ENCODE results near the gene EXOC4. TPM values are rescaled to one million over a fixed set of nuclear protein-coding genes. Genes with fewer than 3 reads are reported as not detected.

Gene EXOC4
- total and polyA plus RNA-seq, 9 donors = 26.8 to 80.5 (median 70.7) TPM

- Histone ChIP-seq H3K36me3 (no peaks in the 10 kb centered on the region), H3K9me3 (no peaks in the 10 kb centered on the region), H3K27ac (no peak overlapping the region), H3K4me1 (ENCODE audit: insufficient read depth) (no peaks in the 10 kb centered on the region), H3K27me3 (no peaks in the 10 kb centered on the region), H3K4me3 (no peak overlapping the region)
- 95 to 99% (median 99%) methylated on average over 2 of the region's 2 CpGs for WGBS, 3 donors
- intact Hi-C loops (cut with DNase I) = no loop called here
- no peak for DNase-seq
- TF ChIP-seq POLR2A (IDR thresholded peaks at IDR 0.05) (no peak), EP300 (IDR thresholded peaks at IDR 0.05) (no peak), CTCF (IDR thresholded peaks at IDR 0.05) (no peak)
Observed at GRCh38 chr7:133999178-133999577, 746.3 kb downstream of the EXOC4 start.

DNA sequence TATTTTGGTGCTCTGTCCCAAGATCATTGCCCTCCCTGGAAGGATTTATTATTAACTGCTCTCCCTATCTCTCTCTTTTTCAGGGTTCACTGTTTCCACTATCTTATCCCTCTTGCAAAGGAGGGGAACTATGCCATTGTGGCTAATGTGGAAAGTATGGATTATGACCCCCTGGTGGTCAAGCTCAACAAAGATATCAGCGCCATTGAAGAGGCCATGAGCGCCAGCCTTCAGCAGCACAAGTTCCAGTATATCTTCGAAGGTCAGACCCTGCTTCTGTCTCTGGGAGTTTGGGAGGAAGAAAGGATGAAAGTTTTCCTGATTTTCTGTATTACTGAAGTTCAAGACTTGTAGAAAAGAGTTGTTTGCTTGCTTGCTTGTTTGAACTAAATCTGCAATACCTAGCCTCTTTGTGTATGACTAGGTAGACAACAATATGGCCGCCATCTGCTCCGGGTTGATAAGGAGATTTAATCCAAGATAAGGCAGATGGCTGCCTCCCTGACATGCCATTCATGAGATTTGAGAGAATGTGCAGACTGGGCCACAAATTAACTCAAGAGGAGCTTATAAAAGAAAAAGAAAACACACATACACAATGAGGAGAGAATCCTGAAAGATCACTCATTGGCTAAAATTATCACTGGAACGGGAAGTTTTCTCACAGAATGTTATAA is 752.1 kb downstream of the EXOC4 start:
- no peaks in the 10 kb centered on the region for H3K4me1 ChIP-seq (ENCODE audit: insufficient read depth)
- no peaks in the 10 kb centered on the region for H3K9me3 ChIP-seq
- no peaks in the 10 kb centered on the region for H3K36me3 ChIP-seq
- 81 to 83% (median 82%) methylated on average over 6 of the region's 6 CpGs for WGBS, 3 donors
- H3K4me3 ChIP-seq = no peak overlapping the region
- no peaks in the 10 kb centered on the region for H3K27me3 ChIP-seq
- no peak for DNase-seq
- intact Hi-C loops (cut with DNase I) = no loop called here
- TF ChIP-seq EP300 (IDR thresholded peaks at IDR 0.05) (no peak), POLR2A (IDR thresholded peaks at IDR 0.05) (no peak), CTCF (IDR thresholded peaks at IDR 0.05) (no peak)
- no peak overlapping the region for H3K27ac ChIP-seq

- intact Hi-C loops (cut with DNase I) = loop anchor here in 1 of 4 donors (10.0 kb wide), 1 partner anchor 1425 kb away; no protein-coding TSS in a partner anchor
- Histone ChIP-seq H3K9me3 (no peaks in the 10 kb centered on the region), H3K36me3 (no peaks in the 10 kb centered on the region), H3K4me1 (ENCODE audit: insufficient read depth) (no peaks in the 10 kb centered on the region), H3K27me3 (no peaks in the 10 kb centered on the region), H3K4me3 (no peak overlapping the region), H3K27ac (no peak overlapping the region)
- TF ChIP-seq CTCF (IDR thresholded peaks at IDR 0.05) (no peak), POLR2A (IDR thresholded peaks at IDR 0.05) (no peak), EP300 (IDR thresholded peaks at IDR 0.05) (no peak)
- DNase-seq = no peak
- 94 to 97% (median 97%) methylated on average over 4 of the region's 4 CpGs for WGBS, 3 donors
Observed at GRCh38 chr7:134009314-134010110, 756.6 kb downstream of the EXOC4 start.

GRCh38 chr7:134013249-134013648 is 760.4 kb downstream of the EXOC4 start:
- intact Hi-C loops (cut with DNase I) = loop anchor here in 1 of 4 donors (10.0 kb wide), 1 partner anchor 1428 kb away; no protein-coding TSS in a partner anchor
- no peaks in the 10 kb centered on the region for H3K9me3 ChIP-seq
- H3K4me3 ChIP-seq = no peak overlapping the region
- TF ChIP-seq EP300 (IDR thresholded peaks at IDR 0.05) = no peak
- TF ChIP-seq POLR2A (IDR thresholded peaks at IDR 0.05) = no peak
- no peak for TF ChIP-seq CTCF (IDR thresholded peaks at IDR 0.05)
- H3K27me3 ChIP-seq = no peaks in the 10 kb centered on the region
- DNase-seq = no peak
- no peak overlapping the region for H3K27ac ChIP-seq
- WGBS, 3 donors = 90 to 100% (median 91%) methylated on average over 1 of the region's 1 CpG
- H3K36me3 ChIP-seq = no peaks in the 10 kb centered on the region
- H3K4me1 ChIP-seq (ENCODE audit: insufficient read depth) = no peaks in the 10 kb centered on the region

Data from ovary (tissue), 9 donors.